PC-3 (cell line): ENCODE measurements around the gene FBXO34. TPM values are rescaled to one million over a fixed set of nuclear protein-coding genes. Genes with fewer than 3 reads are reported as not detected.

ENCODE experiments used
- ATAC-seq: fragments of 200-7000 bp; cut with Tn5 transposase; 2 replicates; pipeline ENCODE4 v1.9.1; 2020; ENCODE audit warnings: mild to moderate bottlenecking, moderate library complexity
- BruUV-seq: library from RNA; stranded (reverse); fragments of 400-500 nt; replicated peaks from 2 replicates; lab custom pipeline; 2021; lab: Mats Ljungman, UMichigan
- CTCF ChIA-PET: fragments of 300-600 bp; sonication (Branson Sonifier 250); formaldehyde crosslinking; loops from one replicate; lab custom pipeline; 2022; ENCODE audit warnings: antibody characterized with exemption; lab: Charles Lee
- POLR2A ChIA-PET: fragments of 300-600 bp; sonication (Branson Sonifier 250); formaldehyde crosslinking; loops from one replicate; lab custom pipeline; 2022; ENCODE audit warnings: antibody characterized with exemption; ENCODE audit not compliant: unreplicated experiment; lab: Charles Lee
- DNase-seq: peaks from one replicate; pipeline ENCODE4 v3.0.0-alpha.2; 2015
- H2AFZ ChIP-seq: fragments of 300-600 bp; sonication (generic); 2 replicates; pipeline ENCODE4 v1.6.0; 2016; ENCODE audit warnings: antibody characterized with exemption, low read length
- H3F3A ChIP-seq: fragments of 300-600 bp; sonication (generic); one replicate; pipeline ENCODE4 v1.6.0; 2017; ENCODE audit warnings: antibody characterized with exemption, low read length, control low read depth, mild to moderate bottlenecking; ENCODE audit not compliant: unreplicated experiment
- H3K27ac ChIP-seq: fragments of 300-600 bp; sonication (generic); 2 replicates; pipeline ENCODE4 v1.5.1; 2016; ENCODE audit warnings: mild to moderate bottlenecking, low read length
- H3K27me3 ChIP-seq: fragments of 300-600 bp; sonication (generic); 2 replicates; pipeline ENCODE4 v1.6.1; 2016; ENCODE audit warnings: low read length, mixed read lengths
- H3K36me3 ChIP-seq: fragments of 300-600 bp; sonication (generic); 2 replicates; pipeline ENCODE4 v1.6.1; 2016; ENCODE audit warnings: low read depth, mixed run types, low read length, mixed read lengths
- H3K4me1 ChIP-seq: fragments of 300-600 bp; sonication (generic); 2 replicates; pipeline ENCODE4 v1.5.1; 2016; ENCODE audit warnings: low read length; ENCODE audit not compliant: insufficient read depth
- H3K4me2 ChIP-seq: fragments of 300-600 bp; sonication (generic); 2 replicates; pipeline ENCODE4 v1.6.0; 2016; ENCODE audit warnings: low read length
- H3K4me3 ChIP-seq: fragments of 300-600 bp; sonication (generic); 2 replicates; pipeline ENCODE4 v1.5.1; 2016; ENCODE audit warnings: mild to moderate bottlenecking, low read length, mixed read lengths
- H3K79me2 ChIP-seq: fragments of 300-600 bp; sonication (generic); 2 replicates; pipeline ENCODE4 v1.6.1; 2017; ENCODE audit warnings: low read length, mixed read lengths
- H3K9ac ChIP-seq: fragments of 300-600 bp; sonication (generic); 2 replicates; pipeline ENCODE4 v1.6.0; 2016; ENCODE audit warnings: mild to moderate bottlenecking, low read length
- H3K9me2 ChIP-seq: fragments of 300-600 bp; sonication (generic); replicated peaks from 2 replicates; pipeline ENCODE4 v1.6.1; 2016; ENCODE audit warnings: mixed run types, low read length, mixed read lengths
- H3K9me3 ChIP-seq: fragments of 300-600 bp; sonication (generic); 2 replicates; pipeline ENCODE4 v1.6.1; 2016; ENCODE audit warnings: low read length, mixed read lengths
- H4K20me1 ChIP-seq: fragments of 300-600 bp; sonication (generic); 2 replicates; pipeline ENCODE4 v1.6.1; 2016; ENCODE audit warnings: low read length, mixed read lengths
- EZH2 ChIP-seq: fragments of 300-600 bp; sonication (generic); IDR thresholded peaks from one replicate; pipeline ENCODE4 v1.6.1; 2017; ENCODE audit warnings: antibody characterized with exemption, mild to moderate bottlenecking, low read length; ENCODE audit not compliant: unreplicated experiment
- EZH2phosphoT487 ChIP-seq: fragments of 300-600 bp; sonication (generic); IDR thresholded peaks from 2 replicates; pipeline ENCODE4 v1.6.1; 2018; ENCODE audit warnings: mild to moderate bottlenecking, antibody characterized with exemption, low read length, borderline replicate concordance
- intact Hi-C: fragments of 100-400 bp; cut with micrococcal nuclease; formaldehyde crosslinking; loops from 2 replicates; pipeline ENCODE4 v1.9.0; 2023
- total RNA-seq: library from RNA; depleted of rRNA; stranded (reverse); fragments of >200 nt; gene quantifications from 2 replicates; pipeline ENCODE4 v1.2.3, GENCODE V29; 2014
- TF ChIP-seq, protein P1 (sequence below): fragments of 300-600 bp; sonication (generic); conservative IDR thresholded peaks from 2 replicates; pipeline ENCODE4 v1.5.1; 2017; ENCODE audit warnings: antibody characterized with exemption, low read depth, mild to moderate bottlenecking, low read length

Gene FBXO34
- total RNA-seq, 1 experiment from 2014 or later = 35.9 TPM

DNA sequence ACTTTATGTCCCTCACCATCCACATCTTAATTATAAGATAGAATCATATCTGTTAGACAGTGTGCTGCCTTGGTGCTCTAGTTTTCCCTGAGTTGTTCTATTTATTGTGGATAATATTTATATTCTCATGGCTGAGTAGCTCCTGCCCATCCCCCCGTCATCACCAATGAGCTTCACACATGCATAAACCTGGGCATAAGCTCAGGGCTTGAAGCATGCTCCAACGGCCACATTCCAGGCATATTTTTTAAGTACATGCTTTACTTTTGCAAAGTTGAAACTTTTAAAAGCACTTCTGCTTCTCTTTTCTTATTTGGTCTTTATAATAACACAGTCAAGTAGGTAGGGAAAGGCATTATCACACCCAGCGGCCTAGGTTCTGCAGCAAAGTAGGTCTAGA lies 3.4 kb upstream of the FBXO34 start:
- Histone ChIP-seq H4K20me1 (peaks cover 10% of the 10 kb centered on the region), H3K27ac (no peak overlapping the region), H3K9ac (no peak overlapping the region), H3K27me3 (no peaks in the 10 kb centered on the region), H3K4me2 (no peak overlapping the region), H3K9me2 (no peaks in the 10 kb centered on the region), H3K79me2 (peaks cover 13% of the 10 kb centered on the region), H3K4me3 (no peak overlapping the region), H2AFZ (peak overlapping the region; percentile 6; the same call in 1 of the 2 replicates), H3K9me3 (no peaks in the 10 kb centered on the region), H3F3A (no peaks in the 10 kb centered on the region), H3K4me1 (peaks cover 12% of the 10 kb centered on the region), H3K36me3 (no peaks in the 10 kb centered on the region)
- TF ChIP-seq EZH2 = no peak
- no peak for TF ChIP-seq EZH2phosphoT487
- TF ChIP-seq, protein P1, sequence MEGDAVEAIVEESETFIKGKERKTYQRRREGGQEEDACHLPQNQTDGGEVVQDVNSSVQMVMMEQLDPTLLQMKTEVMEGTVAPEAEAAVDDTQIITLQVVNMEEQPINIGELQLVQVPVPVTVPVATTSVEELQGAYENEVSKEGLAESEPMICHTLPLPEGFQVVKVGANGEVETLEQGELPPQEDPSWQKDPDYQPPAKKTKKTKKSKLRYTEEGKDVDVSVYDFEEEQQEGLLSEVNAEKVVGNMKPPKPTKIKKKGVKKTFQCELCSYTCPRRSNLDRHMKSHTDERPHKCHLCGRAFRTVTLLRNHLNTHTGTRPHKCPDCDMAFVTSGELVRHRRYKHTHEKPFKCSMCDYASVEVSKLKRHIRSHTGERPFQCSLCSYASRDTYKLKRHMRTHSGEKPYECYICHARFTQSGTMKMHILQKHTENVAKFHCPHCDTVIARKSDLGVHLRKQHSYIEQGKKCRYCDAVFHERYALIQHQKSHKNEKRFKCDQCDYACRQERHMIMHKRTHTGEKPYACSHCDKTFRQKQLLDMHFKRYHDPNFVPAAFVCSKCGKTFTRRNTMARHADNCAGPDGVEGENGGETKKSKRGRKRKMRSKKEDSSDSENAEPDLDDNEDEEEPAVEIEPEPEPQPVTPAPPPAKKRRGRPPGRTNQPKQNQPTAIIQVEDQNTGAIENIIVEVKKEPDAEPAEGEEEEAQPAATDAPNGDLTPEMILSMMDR = no peak
- ATAC-seq (no peak), DNase-seq (no peak)
- POLR2A ChIA-PET = no interaction called here
- BruUV-seq = no TSS peak
- intact Hi-C loops = no loop called here
- CTCF ChIA-PET = no interaction called here

DNA sequence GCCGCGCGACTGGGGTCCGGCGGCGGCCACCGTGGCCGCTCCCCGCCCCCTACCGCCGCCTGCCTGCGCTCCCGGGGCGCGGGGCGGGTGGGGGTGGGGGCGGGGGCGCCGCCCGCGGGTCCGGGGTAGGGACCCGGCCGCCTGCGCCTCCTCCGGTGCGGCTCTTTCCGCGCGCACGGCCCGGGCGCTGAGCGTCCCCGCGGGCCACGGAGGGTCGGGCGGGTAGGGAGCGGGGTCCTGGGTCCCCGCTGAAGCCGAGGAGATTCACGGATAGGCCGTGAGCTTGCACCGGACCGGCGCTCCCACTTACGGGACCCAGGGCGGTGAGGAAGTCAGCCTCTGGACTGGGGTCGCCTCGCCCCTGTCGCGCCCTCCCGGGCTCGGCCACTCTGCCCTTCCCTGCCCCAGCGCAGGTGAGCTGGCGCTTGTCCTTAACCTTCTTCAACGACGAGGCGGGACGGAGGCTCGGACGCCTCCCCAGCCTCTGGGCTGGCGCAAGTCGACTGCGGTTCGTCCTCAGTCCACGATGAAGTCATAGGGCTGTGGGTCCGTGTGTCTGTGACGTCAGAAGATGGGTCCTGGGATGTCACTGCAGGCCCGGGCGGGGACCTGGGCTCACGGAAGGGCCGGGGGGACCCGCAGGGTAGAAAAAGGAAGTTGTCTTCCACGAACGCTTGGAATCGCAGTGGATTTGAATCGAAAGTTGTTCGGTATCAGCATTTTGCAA lies 514 bp downstream of the FBXO34 start:
- peak overlapping the region; percentile 94 for H3K4me3 ChIP-seq
- ATAC-seq (peak; percentile 52), DNase-seq (peak; percentile 69)
- peaks cover 52% of the 10 kb centered on the region for H3K79me2 ChIP-seq
- ChIA-PET POLR2A (interaction anchor here (0.5 to 0.7 kb wide), 4 partner anchors 10 to 199 kb away, joined by 3 to 7 read pairs (median 3); no protein-coding TSS in a partner anchor), CTCF (interaction anchor here (0.5 to 1.5 kb wide), 5 partner anchors 26 to 154 kb away, joined by 3 to 12 read pairs (median 6); no protein-coding TSS in a partner anchor)
- no peaks in the 10 kb centered on the region for H3K27me3 ChIP-seq
- H3K36me3 ChIP-seq = no peaks in the 10 kb centered on the region
- peaks cover 30% of the 10 kb centered on the region for H4K20me1 ChIP-seq
- BruUV-seq = no TSS peak
- H3K9me2 ChIP-seq = no peaks in the 10 kb centered on the region
- no peaks in the 10 kb centered on the region for H3F3A ChIP-seq
- intact Hi-C loops = loop anchor here (1.0 to 2.0 kb wide), 7 partner anchors 29 to 1203 kb away; no protein-coding TSS in a partner anchor
- peak overlapping the region; percentile 83 for H3K4me2 ChIP-seq
- H3K9me3 ChIP-seq = no peaks in the 10 kb centered on the region
- TF ChIP-seq, protein P1 = no peak
- no peak for TF ChIP-seq EZH2phosphoT487
- no peak for TF ChIP-seq EZH2
- H2AFZ ChIP-seq = peak overlapping the region; percentile 66
- peaks cover 33% of the 10 kb centered on the region for H3K4me1 ChIP-seq
- peak overlapping the region; percentile 81 for H3K9ac ChIP-seq
- peak overlapping the region; percentile 15 for H3K27ac ChIP-seq
